Vagina (tissue), 2 donors: Measurements from ENCODE around the gene BPIFA3.

Experiments
- CTCF ChIP-seq, 3 experiments: fragments of 450-650 bp in 2 of 3; fragments of 200-600 bp in 1 of 3; sonication (generic) in 1 of 3; IDR thresholded peaks; one replicate each; pipeline ENCODE4 v1.5.1; 2017 to 2019; ENCODE audit warnings: antibody characterized with exemption in 3 of 3, mild to moderate bottlenecking in 2 of 3, moderate library complexity in 2 of 3
- POLR2A ChIP-seq, 2 donors: fragments of 450-650 bp; IDR thresholded peaks; one replicate each; pipeline ENCODE4 v1.6.1; 2017; ENCODE audit warnings: antibody characterized with exemption in 2 of 2, mild to moderate bottlenecking in 2 of 2, moderate library complexity in 2 of 2
- POLR2AphosphoS5 ChIP-seq, 2 donors: sonication (generic); formaldehyde crosslinking; IDR thresholded peaks; one replicate each; pipeline ENCODE4 v1.9.0; 2017; ENCODE audit warnings: antibody characterized with exemption in 2 of 2, mild to moderate bottlenecking in 2 of 2, low read depth in 1 of 2; ENCODE audit not compliant: insufficient read depth in 1 of 2

DNA sequence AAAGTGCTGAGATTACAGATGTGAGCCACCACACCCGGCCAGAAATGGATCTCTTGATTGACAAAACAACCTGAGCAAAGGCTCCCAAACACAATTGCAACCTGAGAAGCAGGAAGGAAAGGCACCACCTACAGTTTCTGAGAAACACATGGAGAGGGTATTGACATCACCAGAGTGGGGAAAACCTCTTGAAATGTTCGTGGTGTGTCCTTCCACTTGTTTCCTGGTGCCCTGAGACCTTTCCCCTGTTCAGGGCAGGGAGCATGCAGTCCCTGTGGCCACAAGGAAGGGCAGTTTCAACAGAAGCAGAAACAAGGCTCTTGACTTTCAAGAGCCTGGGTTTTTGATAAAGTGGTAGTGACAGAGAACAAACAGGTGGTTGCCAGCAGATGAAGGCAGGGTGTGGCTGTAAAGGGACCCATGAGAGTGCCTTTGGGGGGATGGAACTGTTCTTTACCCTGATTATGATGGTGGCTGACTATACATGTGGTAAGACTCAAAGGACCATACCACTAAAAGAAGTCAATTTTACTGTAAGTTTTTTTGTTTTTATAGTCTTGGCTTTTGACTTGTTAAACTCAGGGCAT is 15.4 kb downstream of the BPIFA3 start:
- TF ChIP-seq POLR2AphosphoS5 (IDR thresholded peaks at IDR 0.05; ENCODE audit: insufficient read depth in 1 of 2, low read depth in 1 of 2) (no peak), CTCF (IDR thresholded peaks at IDR 0.05) (no peak), POLR2A (IDR thresholded peaks at IDR 0.05) (no peak)
